Non-pigmented ciliary epithelial cell (primary cell): ENCODE results near the gene ITGB8.

Source experiments
- DNase-seq: peaks from one replicate; pipeline ENCODE4 v3.0.0-alpha.2; 2010; ENCODE audit warnings: low read depth

Gene ITGB8

DNA sequence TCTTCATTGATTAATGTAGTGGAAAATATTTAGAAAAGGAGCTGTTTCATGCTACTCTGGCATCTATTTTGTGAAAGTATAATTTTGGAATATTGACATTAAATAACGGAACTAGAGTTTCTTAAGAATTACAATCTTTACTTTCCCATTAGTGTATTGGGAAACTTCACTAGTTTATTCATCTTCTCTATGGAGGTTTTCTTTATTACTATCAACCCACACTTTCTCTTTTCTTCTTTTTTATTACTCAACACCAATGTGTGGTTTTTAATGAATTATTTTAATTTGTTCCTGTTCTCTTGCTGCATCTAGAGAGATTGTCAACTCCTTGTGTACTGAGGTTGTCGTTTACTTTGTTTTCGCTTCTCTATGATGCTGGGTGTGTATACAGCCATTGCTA is 20.4 kb upstream of the ITGB8 start:
- no peak for DNase-seq

GRCh38 chr7:20310963-20311742 is 19.5 kb upstream of the ITGB8 start:
- DNase-seq, result no peak

GRCh38 chr7:20311743-20312042 is 19.0 kb upstream of the ITGB8 start:
- no peak for DNase-seq

DNA sequence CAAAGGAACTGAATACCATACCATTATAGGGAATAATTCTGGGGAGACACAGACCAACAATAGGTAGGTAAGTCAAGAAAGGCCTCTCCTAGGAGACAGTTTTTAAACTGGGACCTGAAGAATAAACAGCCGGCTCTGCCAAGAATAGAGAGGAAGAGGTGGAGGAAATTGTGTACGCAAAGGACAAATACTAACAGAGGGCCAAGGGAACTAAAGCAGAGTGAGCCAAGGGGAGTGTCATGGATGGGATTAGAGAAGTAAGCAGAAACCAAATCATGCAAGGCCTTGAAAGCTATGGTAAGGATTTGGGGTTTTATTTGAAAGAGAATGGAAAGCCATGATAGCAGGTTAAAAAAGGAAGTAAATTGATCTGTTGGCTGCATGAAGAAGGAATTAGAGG is 18.1 kb upstream of the ITGB8 start:
- no peak for DNase-seq

DNA sequence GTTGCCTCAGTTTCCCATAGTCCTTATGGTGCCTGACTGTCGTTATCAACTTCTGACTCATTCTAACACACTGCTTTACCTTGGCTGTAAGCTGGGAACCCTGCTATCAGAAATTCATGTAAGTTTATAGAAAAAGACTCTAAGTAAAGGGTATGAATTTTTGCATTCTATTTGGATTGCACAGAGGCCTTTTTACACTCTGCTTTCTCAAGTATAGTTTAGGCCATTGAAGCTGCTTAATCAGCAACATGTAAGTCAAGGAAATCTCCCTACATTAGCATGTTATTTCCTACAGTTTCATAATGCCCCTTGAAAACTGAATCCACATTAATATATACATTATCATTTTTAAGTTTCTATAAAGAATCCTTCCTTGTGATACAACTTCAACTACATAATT is 17.1 kb upstream of the ITGB8 start:
- DNase-seq, result no peak

DNA sequence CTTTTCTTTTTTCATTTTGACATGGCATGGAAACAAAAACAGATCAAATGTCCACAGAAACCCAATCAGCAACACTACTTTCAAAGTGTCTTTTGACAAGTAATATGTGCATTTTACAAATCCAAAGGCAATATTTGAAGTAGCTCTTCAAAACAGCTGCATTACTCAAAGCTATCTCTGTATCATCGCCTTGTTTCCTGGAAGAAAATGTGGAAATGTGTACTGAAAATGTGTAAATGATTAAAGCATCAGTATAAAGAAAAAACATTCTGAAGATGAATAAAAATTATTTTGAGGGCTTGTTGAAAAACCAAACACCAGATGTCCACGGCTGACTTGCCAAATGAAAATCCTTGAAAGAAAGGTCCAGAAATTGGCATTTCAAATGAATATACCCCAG is 16.5 kb upstream of the ITGB8 start:
- DNase-seq, result no peak

- no peak for DNase-seq
These were observed 14.0 kb upstream of the ITGB8 start for GRCh38 chr7:20316706-20317105.

GRCh38 chr7:20317413-20317812 is 13.3 kb upstream of the ITGB8 start:
- DNase-seq, result no peak

DNA sequence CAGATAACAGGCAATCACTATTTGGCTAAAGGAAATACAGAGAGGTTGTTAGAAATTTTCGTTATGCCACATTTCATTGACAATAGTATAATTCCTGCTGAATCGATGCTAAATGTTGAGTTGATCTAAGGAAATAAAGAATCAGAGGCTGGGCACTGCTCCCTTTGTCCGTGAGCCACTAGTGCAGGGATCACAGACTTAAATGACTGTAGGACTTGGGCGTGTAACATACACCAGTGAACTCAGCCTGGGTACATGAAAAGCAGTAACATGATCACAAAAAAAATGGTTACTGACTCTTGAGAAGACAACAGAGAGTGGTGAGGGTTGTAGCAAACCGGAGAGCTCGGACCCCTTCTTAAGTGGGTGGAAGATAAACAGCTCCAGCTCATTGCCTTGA is 11.8 kb upstream of the ITGB8 start:
- DNase-seq, result no peak

DNA sequence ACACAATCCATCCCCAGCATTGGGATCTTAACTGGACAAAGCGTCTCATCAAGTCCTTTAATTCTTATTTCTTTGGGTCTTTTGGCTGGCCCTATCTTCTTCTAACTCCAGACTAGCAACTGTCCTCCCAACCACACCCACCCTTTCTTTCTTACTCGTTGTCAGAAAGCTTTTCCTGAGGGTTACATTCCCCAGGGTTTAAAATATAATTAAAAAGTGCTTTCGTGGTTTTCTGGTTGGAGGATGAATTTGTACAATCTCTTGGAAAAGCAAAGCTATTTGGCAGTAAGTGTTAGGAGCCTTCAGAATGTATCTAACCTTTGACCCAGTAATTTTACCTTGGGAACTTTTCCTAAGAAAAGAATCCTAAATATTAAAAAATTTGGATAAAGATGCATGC is 10.4 kb upstream of the ITGB8 start:
- no peak for DNase-seq

DNA sequence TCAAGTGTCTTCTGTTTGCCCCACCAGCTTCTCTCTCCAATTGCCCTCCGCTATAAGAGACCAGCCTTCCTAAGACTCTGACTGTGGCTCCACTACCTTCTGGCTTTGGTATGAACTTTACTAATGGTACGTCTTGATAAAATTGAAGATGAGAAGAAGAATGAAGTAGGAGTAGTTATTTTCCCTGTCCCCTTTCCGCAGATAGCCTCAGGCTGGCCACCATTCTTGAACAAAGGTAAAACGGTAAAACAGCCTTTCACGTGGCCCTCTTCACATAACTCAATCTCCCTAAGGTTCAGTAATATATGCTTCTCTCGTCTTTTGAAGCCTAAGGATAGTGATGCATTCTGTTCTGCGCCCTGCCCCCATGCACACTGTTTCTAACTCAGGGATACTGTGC is 9.9 kb upstream of the ITGB8 start:
- DNase-seq, result no peak

DNA sequence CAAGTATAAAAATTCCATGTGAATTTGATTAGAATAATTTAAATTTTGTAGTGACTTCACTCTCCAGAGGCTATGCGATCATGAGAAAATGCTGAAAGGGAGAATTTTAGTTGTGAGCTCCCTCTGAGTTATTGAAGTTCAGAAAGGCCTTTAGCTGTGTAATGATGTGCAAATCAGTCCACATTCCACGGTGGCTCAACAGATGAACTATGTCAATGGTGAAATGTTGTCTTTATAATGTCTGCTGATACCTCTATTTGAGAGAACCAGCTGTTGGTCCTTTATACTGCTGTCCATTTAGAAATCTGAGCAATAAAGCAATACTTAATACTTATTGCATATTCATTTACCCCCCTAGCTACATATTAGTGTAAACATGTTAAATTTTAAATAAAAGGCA is 7.1 kb upstream of the ITGB8 start:
- DNase-seq, result no peak

DNA sequence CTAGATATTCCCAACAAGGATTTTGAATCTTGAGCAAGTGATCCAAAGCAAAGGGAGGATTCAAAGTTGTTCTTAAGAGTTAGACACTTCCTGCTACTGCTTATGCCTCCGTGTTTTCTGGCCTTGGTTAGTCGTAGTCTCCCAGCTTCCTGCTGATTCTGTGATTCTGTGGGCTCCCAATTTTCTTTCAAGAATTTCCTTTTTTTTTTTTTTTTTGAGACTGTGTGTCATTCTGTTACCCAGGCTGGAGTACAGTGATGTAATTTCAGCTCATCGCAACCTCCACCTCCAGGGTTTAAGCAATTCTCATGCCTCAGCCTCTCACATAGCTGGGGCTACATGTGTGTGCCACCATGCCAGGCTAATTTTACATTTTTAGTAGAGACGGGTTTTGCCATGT is 4.4 kb upstream of the ITGB8 start:
- DNase-seq, result no peak

GRCh38 chr7:20327055-20327454 is 3.6 kb upstream of the ITGB8 start:
- DNase-seq, result no peak

GRCh38 chr7:20328027-20328426 is 2.7 kb upstream of the ITGB8 start:
- no peak for DNase-seq

- no peak for DNase-seq
These were observed 2.0 kb upstream of the ITGB8 start for GRCh38 chr7:20328692-20329091.

DNA sequence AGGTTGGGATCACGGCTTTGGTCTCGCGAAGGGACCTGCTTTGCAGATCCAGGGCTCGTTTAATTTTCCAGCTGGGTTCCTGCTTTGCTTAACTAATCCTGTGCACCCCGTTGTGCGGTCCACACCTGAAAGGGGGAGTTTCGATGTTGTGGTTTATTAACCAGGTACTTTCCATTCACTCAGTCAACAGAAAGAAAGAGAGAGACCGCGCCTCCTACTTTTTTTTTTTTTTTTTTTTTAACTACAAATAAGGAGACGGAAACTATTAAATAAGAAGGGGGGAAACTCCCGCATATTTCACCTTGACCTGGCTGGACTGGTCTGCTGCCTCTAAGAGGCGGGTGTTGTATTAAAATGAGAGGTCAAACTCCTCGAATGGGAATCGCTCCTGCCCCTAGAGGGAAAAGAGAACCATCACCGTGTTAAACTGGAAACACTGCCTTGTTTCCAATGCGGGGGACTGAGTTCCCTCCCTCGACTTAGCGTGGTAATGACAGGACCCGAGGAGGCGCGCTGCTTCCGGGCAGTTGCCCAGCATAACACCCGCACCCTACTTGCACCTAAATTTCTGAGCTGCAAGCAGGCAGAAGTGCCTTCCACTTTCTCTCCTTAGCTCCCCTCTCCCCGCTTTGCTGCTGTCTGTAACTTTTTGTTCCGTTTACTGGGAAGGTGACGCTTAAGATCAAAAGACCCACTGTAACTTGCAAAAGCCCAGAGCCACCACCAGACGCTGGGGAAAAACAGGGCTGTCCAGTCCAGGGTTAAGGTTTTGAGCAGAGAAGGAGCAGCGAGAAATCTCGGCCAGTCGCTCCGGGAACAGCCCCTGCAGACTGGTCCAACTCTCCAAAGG is 1.1 kb upstream of the ITGB8 start:
- no peak for DNase-seq

GRCh38 chr7:20330928-20331909 is 519 bp downstream of the ITGB8 start:
- no peak for DNase-seq

DNA sequence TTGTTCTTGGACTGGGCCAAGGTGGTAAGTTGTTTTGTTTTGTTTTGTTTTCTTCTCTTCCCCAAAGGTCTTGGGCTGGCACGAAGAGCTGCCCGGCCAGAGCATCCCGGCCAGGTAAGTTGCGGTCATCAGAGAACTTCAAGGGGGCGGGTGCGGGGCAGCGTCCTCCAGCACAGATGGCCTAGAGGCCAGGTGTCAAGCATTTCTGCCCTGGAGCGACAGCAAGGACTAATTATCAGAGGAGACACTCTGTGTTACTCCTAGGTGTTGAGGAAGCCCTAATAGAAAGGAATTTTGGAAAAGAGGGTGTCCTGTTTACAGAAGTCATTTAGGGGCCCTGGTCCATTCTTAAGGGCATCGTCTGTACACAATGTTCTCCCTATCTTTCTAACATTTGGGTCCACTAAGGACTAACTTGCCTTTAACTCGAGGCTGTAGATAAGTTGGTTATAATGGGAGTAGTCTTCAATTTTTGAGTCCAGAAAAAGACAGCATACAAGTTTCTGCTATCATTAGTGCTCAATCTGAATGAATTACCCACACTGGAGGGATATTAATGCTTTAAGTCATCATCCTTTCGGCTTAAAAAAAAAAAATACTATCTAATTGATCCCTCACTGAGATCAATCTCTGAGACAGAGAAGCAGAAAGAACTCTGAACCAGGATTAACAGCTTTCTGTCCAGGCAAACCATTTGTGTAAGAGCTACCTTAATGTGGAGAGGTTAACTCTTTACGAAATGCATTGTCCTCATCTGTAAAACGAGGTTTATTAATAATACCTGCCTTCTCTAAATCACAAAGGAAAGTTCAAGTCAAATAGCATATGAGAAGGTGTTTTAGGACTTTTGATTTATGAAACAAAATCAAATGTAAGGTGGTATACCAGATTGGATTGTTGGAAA is 1.5 kb downstream of the ITGB8 start:
- DNase-seq, result no peak

DNA sequence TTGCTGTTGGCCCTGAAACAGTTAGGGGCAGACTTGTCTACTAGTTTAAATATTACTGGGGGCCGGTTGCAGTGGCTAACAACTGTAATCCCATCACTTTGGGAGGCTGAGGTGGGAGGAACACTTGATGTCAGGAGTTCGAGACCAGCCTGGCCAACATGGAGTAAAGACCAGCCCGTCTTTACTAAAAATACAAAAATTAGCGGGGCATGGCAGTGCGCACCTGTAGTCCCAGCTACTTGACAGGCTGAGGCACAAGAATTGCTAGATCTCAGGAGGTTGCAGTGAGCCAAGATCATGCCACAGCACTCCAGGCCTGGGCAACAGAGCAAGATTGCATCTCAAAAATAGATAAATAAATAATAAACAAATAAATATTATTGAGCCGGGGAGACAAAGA is 7.6 kb downstream of the ITGB8 start:
- DNase-seq, result no peak

DNA sequence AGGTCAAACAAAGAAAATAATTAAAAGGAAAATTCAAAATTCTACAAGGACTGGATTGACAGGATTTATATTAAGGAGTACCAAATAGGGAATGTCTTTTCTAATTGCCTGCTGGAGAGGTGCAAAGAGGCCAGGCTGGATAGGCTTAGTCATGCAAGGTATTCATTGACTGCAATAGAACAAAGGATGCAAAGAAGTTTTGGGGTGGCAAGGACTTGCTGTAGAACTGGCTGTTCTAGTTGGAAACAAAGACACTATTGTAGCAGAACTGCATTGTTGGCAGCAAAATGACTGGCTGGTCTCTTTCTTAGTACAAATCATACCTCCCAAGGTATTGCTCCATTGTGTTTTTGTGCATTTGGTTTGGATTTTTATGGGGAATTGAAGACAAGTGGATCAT is 10.1 kb downstream of the ITGB8 start:
- no peak for DNase-seq

DNA sequence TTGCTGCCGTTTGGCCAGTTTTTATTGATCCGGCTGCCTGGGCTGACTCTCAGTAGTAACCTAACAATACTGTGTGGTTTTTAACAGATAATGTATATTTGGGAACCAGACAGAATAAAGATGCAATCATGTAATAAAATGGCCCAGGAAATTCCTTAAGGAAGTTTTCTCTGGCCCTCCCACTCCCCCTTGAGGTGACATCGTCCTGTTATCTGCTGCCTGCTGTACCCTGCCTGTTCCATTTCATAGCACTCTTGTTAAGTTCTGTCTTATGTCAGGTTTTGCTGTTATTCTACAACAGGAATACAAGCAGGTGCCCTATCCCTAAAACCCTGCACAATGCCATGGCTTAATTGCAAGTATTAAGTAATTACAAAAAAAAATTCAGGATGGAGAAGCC is 12.5 kb downstream of the ITGB8 start:
- no peak for DNase-seq
